PC-3 (cell line): ENCODE measurements around the gene RNF150.

Source experiments
- CTCF ChIP-seq: fragments of 300-600 bp; sonication (generic); conservative IDR thresholded peaks from 2 replicates; pipeline ENCODE4 v1.5.1; 2017; ENCODE audit warnings: antibody characterized with exemption, low read depth, mild to moderate bottlenecking, low read length
- EZH2 ChIP-seq: fragments of 300-600 bp; sonication (generic); IDR thresholded peaks from one replicate; pipeline ENCODE4 v1.6.1; 2017; ENCODE audit warnings: antibody characterized with exemption, mild to moderate bottlenecking, low read length; ENCODE audit not compliant: unreplicated experiment

GRCh38 chr4:140935254-140935653 is 198.0 kb downstream of the RNF150 start:
- TF ChIP-seq CTCF (no peak), EZH2 (no peak)
